NT2/D1 (cell line): ENCODE data around the gene ARID4B.

Experiments used
- SUZ12 ChIP-seq: IDR thresholded peaks from 2 replicates; pipeline ENCODE4 v1.6.1; 2011; ENCODE audit not compliant: insufficient read length, insufficient read depth; ENCODE audit errors: extremely low read depth
- ZNF274 ChIP-seq: IDR thresholded peaks from 2 replicates; pipeline ENCODE4 v1.6.1; 2011; ENCODE audit warnings: mild to moderate bottlenecking, low read depth, low read length

DNA sequence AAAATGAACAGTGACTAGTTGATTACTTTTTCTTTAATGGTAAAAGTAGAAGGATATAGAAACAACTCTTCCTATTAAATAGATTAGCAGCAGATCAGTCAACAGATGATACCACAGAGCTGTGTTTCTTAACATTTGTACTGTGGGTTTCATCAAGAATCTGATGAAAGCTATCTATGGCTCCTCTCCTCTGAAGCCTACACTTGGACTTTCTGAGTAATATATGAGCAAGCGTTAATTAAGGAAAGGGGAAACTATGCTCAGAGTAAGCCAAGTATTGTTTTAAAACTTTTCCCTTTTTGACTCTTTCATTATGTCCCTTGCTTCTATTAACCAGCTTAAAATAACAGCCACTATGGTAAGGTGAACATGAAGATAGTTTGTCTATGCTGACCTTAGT, 10.8 kb downstream of the ARID4B start:
- TF ChIP-seq ZNF274 (no peak), SUZ12 (no peak)
